GM12873 (cell line): ENCODE data around the gene CDC42BPB.

Experiments used
- TF ChIP-seq, protein P1 (sequence below): IDR thresholded peaks from 2 replicates; pipeline ENCODE4 v1.5.1; 2012; ENCODE audit warnings: low read depth, mild to moderate bottlenecking, moderate library complexity, low read length, control low read depth; ENCODE audit not compliant: insufficient read depth; ENCODE audit errors: missing control alignments

Gene CDC42BPB

DNA sequence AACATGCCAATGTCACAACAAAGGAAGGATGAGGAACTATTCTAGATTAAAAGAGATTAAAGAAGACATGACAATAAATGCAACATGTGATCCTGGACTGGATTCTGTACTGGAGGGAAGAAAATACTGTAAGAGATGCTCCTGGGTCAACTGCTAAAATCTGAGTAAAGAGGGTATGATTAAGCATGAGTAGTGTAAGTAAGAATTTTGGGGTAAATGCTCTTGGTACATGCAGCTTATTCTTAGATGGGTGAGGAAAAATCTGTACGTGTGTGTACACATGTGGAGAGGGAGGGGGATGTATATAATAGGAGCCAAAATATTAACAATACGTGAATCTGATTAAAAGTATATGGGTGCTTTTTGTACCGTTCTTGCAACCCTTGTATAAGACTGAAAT lies 66.0 kb downstream of the CDC42BPB start:
- TF ChIP-seq, protein P1, sequence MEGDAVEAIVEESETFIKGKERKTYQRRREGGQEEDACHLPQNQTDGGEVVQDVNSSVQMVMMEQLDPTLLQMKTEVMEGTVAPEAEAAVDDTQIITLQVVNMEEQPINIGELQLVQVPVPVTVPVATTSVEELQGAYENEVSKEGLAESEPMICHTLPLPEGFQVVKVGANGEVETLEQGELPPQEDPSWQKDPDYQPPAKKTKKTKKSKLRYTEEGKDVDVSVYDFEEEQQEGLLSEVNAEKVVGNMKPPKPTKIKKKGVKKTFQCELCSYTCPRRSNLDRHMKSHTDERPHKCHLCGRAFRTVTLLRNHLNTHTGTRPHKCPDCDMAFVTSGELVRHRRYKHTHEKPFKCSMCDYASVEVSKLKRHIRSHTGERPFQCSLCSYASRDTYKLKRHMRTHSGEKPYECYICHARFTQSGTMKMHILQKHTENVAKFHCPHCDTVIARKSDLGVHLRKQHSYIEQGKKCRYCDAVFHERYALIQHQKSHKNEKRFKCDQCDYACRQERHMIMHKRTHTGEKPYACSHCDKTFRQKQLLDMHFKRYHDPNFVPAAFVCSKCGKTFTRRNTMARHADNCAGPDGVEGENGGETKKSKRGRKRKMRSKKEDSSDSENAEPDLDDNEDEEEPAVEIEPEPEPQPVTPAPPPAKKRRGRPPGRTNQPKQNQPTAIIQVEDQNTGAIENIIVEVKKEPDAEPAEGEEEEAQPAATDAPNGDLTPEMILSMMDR = no peak

DNA sequence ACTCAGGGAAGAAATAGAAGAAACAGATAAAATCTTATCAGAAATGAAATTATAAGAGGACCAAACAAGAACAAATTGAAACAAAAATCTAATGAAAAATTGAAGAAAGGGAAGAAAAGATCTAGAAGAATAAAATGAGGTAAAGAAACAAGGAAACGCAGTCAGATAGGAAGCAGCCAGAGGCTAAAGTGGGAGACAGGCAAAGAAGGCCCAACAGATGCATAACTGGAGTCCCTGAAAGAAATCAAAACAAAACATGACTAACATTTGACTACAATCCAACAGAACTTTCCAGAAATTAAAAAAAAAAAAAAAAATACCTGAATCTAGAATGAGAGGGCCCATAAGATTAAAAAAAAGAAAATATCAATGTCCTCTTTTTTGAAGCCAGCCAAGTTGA lies 69.3 kb downstream of the CDC42BPB start:
- TF ChIP-seq, protein P1 = no peak

DNA sequence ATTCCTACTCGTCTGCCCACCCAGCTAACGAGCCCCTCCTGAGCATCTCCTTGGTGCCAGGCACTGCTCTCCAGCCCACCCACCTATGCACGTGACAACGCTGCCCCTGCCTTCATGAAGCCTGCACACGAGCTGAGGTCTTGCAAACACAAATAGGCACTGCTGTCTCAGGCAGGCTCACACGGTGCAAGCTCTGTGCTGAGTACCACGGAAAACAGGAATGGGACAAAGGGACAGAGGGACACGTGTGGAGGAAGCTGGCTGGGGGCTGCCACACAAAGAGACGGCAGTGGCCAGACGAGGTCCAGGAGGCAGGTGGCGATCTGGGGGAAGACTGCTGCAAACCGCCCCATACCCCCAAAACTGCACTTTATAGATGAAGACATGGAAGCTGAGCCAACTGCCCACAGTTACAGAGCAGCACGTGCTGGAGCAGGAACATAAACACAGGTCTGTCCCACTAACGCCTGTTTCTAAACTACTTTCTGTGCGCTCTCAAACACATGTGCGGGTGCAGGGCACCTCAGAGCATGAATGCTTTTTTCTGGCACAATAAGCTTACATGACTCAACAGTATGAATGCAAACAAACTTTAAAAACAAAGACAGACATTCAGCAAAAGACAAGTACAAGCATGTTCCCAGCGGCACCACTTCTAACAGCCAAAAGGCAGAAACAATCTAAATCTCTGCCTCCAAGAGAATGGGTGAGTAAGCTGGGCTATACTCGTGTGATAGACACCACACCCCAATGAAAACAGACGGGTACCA lies 70.4 kb downstream of the CDC42BPB start:
- TF ChIP-seq, protein P1 = no peak

DNA sequence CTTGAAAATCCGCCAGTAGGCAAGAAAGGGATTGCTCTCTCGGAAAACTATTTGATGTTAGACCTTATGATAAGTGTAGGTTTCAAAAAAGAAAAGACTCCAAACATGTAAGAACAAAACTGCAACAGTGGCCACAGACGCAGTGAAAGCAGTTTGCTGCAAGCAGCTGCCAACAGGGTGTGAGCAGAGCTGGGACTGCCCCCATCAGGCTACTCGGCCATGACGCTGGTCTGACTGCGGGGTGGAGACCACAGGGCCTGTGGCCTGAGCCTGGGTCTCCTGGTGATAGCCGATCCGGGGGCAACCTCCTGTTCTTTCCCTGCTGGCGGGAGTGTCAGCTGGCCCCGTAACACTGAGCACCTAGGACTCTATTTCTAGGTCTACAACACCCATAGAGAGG lies 71.7 kb downstream of the CDC42BPB start:
- TF ChIP-seq, protein P1 = no peak

DNA sequence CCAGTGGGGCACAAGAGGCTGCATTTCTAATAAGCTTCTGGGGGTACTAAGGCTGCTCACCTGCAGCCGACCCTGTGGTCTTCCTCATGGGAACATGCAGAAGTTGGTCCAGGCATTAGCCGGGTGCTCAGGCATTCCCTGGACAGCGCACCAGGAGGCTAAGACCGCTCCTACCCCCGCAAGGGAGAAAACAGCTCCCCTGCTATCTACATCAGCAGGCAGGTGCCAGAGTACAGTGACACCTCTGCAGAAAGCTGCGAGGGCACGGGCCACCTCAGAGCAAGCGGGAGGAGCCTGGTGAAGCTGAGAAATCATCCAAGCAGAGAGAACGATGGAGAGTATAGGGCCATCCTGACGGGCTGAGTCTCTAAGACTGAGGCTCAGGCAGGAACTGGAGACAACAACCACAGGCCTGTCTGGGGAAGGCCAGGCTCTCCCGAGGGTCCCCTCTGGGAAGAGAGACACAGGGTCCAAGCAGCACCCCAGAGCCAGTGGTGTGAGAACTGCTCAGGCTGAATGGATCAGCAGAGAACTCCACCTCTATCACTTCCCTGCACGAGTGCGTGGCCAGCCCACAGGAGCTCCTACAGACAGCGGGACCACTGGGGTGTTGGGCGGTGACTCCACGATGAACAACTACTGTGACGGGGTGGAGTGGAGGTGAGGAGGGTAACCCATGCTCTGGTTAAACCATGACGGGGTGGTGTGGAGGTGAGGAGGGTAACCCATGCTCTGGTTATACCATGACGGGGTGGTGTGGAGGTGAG lies 72.8 kb downstream of the CDC42BPB start:
- TF ChIP-seq, protein P1 = no peak

DNA sequence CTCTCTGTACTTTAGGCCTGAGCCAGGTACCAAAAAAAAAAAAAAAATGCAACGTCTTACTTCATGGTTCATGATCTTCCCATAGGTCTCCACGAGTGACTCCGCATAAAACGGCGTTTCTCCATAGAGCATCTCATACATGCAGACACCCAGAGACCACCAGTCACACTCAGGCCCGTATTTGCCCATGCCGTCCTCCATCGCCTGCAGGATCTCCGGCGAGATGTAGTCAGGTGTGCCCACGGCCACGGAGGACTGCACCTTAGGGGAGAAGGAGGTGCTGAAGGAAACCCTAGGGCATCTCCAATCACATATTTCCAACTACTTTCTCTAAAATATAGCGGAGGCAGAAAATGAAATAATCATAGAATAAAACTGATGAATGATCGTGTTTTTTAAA lies 73.9 kb downstream of the CDC42BPB start:
- TF ChIP-seq, protein P1 = no peak

DNA sequence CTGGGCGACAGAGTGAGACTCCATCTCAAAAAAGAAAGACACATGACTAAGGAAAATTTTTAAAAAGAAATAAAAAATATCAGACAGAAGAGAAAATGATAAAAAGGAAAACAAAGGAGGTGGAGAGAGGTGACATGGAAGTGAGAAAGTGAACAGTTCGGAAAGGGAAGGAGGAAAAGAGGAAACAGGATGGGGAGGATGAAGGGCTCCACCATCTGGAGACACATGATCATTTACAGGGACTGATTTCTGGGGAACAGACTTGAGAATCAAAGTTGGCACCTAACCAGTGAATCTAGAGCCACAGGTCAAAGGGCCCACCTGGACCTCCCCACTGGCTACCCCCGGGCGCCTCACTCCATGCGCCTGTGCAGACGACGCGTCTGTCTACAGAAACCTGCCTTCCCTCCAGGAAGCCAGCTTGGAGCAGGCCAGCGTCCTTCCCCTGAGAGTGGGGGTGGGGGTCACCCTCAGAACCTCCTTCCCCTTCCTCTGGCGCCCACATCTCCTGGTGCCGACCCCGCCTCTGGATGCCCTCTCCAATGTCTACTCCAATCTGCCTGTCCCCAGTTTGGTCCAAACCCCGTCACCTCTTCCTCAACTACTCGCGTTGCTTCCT lies 74.4 kb downstream of the CDC42BPB start:
- TF ChIP-seq, protein P1 = no peak
